Activated CD4-positive, CD25-positive, alpha-beta regulatory T cell treated with anti-CD3 and anti-CD28 coated beads, Interleukin-2, amount 50 U/mL, for 72 hours (primary cell): ENCODE measurements around the gene TLR9.
A peak's percentile ranks its signal among the peaks of the same experiment; 100 is the strongest.

ENCODE experiments used
- DNase-seq: peaks from one replicate; pipeline ENCODE4 v3.0.0; 2021

The TLR9 gene

DNA sequence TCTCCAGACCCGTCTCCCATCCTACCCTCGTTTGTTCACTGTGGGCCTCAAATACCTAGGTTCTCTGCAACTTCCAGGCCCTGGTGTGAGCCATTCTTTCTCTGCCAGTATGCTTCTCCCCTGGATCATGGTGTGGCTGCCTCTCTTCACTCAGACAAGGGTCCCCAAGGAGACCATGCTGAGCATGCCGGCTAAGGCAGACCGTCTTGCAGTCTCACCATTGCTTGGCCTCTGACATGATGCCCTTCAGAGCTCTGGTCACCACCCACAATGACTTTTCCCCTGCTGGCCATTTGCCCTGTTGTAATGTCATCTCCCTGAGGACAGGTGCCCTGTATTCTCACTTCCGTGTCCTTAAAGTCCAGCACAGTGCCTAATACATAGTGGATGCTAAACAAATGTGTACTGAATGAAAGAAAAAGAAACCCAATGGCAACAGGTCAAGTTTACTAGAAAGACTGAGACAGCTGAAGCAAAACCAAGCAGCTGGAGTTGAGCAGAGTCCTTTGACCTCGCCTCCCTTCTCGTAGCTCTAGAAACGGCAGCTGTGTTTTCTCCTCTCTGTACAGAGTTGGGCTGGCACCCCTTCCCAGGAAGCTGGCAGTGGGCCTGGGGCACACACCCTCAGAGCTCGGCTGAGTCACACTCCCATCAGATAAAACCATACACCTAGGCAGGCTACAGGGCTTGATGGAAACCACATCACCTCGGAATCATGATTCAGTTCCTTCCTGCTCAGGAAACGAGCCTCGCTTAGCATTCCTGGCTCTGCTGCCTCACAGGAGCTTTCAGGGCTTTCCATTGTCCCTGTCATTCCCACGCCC lies 8.6 kb downstream of the TLR9 start:
- DNase-seq = no peak

GRCh38 chr3:52215351-52215750 lies 10.1 kb downstream of the TLR9 start:
- no peak for DNase-seq

GRCh38 chr3:52213901-52214300 lies 11.5 kb downstream of the TLR9 start:
- no peak for DNase-seq

DNA sequence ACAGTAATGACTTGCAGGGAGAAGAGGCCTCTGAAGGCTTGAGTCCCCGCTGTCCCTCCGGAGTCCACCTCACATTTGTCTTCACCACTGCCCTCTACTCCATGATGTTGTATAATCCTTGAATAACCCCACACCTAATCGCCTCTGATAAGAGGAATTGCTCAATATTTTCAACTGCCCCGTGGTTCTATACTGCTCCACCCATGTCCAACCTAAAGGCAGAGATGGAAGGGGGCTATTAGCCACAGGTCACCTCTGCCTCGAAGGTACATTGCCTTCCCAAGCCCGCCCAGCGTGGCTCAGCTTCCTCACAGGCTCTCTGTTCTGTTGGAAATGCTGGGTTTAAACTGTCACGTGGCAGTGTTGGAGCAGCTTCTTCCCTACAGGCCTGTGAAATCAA lies 12.4 kb downstream of the TLR9 start:
- no peak for DNase-seq

DNA sequence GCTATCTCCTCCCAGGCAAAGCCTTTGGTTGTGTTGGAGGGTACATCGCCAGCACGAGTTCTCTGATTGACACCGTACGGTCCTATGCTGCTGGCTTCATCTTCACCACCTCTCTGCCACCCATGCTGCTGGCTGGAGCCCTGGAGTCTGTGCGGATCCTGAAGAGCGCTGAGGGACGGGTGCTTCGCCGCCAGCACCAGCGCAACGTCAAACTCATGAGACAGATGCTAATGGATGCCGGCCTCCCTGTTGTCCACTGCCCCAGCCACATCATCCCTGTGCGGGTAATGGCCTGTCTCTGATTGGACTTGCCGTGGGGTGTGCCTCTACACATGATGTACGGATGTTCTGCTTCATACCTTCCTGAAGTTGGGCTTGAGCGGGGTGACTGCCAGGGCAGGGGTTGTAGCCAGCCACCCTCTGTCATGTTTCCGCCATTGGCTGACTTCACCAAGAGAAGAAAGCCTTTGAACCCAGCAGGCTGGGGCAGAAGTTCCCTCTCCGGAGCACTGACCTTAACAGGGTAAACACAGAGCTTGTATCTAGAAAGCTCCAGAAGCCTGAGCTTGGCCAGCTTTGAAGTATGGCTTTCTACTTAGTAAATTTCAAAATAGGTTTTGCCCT lies 14.1 kb downstream of the TLR9 start:
- no peak for DNase-seq

- no peak for DNase-seq
Measured at GRCh38 chr3:52210550-52211046, 14.8 kb downstream of the TLR9 start.

DNA sequence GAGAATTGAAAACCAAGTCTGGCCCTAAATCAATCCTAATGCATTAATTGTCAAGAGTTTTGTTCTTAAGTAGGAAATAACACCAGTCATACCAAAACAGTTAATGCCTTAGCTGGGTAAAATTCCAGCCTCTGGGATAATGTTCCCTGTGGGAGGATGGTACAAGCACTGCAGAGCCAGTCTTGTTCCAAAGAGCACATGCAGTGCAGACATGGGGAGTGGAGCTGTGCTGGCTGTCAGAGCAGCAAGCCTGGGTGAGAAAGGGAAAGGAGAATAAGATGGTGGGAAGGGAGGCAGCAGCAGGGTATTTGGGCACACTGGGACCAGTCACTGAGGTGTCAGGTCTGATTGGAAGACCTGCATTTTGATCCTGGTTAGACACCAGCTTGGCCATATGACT lies 15.4 kb downstream of the TLR9 start:
- no peak for DNase-seq

- DNase-seq = no peak
Measured at GRCh38 chr3:52208556-52208955, 16.9 kb downstream of the TLR9 start.

DNA sequence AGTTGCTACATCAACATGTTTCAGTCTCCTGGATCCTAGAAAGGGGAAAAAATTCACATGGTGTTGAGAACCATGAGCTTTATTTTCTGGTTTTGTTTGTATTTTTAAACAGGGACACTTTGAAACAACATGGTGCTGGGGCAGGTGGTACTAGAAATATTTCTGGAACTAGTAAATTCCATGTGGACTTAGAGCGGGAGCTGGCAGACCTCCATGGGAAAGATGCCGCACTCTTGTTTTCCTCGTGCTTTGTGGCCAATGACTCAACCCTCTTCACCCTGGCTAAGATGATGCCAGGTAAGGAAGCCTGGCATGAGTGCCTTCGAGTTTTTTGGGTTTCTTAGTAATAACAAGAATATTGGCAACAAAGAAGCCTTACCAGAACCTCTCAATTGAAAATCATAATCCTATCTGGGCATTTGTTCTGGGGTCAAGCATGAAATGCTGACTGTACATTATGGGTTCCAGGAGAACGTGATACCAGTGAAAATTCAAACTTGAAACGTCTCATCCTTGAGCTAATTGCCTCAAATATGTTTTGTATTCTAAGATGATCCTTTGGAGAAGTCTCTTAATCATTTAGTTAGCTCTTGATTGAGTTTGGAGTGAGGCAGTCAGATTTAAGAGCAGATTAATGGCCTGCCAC lies 19.6 kb downstream of the TLR9 start:
- no peak for DNase-seq

- DNase-seq = no peak
Measured at GRCh38 chr3:52204337-52205073, 20.9 kb downstream of the TLR9 start.

GRCh38 chr3:52203701-52204100 lies 21.7 kb downstream of the TLR9 start:
- no peak for DNase-seq

- DNase-seq = no peak
Measured at GRCh38 chr3:52202384-52203077, 22.9 kb downstream of the TLR9 start.

GRCh38 chr3:52200981-52201679 lies 24.3 kb downstream of the TLR9 start:
- DNase-seq = no peak

- no peak for DNase-seq
Measured at GRCh38 chr3:52198643-52199608, 26.5 kb downstream of the TLR9 start.

GRCh38 chr3:52197842-52198625 lies 27.4 kb downstream of the TLR9 start, which contains the start of gene ALAS1:
ALAS1 (plus strand) TSS chr3:52198160; CDS start chr3:52199242, 1,082 bp downstream.
- peak; percentile 98 for DNase-seq

DNA sequence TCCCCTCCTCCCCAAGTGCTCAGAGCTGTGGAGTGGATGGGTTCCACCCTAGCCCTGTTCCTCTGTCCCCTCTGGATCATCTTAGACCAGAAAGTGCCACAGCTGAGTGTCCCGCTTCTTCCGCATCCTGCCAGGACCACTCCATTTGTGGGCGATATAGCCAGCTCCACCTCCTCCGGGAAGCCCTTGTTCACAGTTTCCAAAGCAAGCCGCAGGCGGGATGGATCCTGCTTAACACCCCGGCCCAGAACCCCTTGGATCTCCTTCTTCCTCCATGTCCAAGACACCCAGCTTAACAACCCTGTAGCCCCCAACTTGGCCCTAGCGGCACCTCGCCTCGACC lies 28.0 kb downstream of the TLR9 start:
- no peak for DNase-seq

DNA sequence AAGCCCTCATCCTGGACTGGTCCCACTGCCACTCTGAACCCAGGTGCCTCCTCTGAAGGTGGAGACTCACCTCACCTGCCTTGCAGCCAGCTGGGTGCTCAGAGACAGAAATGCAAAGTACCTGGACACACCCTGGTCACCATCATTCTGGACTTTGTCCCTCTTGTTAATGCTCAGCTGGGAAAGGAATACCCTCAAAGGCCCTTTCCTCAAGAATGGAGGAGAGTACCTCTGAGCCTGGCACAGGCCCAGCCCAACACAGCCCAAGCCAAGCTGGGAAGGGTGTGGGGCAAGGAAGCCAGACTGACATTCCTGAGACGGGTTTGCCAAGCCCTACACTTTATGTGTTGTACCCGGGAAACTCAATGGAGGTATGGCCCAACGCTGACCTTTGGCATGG lies 28.5 kb downstream of the TLR9 start:
- DNase-seq = no peak

DNA sequence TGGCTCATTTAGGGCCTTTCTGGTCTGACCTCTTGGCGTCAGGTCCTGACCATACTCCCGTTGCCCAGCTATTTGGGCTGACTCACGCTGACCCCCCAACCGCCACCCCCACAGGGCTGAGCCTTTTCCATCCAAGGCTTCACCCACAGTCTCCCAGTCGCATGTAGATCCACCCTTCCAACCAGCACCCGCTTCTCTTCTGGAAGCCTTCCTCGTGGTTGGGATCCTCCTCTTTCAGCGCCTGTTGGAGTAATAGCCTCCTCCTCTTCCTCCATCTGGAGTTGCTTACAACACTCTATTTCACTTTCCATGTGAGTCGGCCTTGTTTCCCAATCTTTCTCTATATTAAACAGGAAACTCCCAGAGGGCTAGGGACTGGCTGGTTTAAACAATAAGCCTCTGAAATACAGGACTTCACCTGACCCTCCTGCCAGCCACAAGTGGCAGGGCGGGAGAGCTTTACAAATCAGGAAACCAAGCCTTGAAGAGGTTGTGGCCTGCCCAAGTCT lies 29.6 kb downstream of the TLR9 start:
- DNase-seq = no peak

- DNase-seq = no peak
Measured at GRCh38 chr3:52195291-52195597, 30.2 kb downstream of the TLR9 start.
